ENCODE data around the gene CYBA.

DNA sequence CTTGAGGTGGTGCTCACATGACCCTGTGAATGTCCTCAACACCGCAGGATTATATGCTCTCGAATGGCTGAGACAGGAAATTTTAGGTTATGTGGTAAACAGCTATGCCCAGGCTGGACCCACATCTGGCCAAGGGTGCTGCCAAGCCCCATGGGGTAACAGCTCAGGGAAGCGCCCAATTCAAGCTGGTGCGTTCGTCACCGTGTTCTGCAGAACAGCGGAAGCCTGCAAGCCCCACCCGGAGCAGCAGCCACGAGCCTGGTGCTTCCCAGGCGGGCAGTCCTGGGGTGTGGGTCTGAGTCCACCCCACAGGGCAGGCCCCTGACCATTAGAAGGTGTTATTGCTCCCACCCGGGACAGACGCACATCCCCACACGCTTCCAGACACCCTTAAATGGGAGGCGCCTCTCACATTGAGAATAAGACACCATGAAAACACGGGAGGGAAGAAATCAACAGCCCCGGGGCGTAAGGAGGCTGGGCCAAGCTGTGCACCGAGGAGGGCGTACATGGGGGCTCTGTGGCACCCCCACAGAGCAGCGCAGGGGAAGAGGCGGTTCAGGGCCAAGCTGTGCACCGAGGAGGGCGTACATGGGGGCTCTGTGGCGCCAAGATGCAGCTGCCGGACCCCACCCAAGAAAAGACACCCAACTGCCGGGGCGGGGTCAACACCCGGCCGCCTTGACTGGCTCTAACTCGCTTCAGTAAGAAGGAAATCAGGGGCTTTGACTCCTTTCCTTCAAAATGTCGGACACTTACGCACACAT lies 2.9 kb upstream of the CYBA start:
- no peak for TF ChIP-seq CTCF (optimal IDR thresholded peaks at IDR 0.05 in 1 of 3, IDR thresholded peaks at IDR 0.05 in 1 of 3, conservative IDR thresholded peaks at IDR 0.05 in 1 of 3; ENCODE audit: extremely low read depth in 1 of 3, insufficient read depth in 2 of 3, low read length in 3 of 3)
- no peak for TF ChIP-seq EZH2 (IDR thresholded peaks at IDR 0.05; ENCODE audit: low read length)
